GM13977 (cell line): ENCODE measurements around the gene LMNTD1.

Experiments
- DNase-seq: peaks from one replicate; pipeline ENCODE4 v3.0.0; 2012; ENCODE audit warnings: low spot score
- in situ Hi-C: fragments of 300-500 bp; cut with MboI; formaldehyde crosslinking; loops from one replicate; pipeline ENCODE4 v1.12.0; 2022; ENCODE audit warnings: low sequenced_read_pairs, low pct_unique_long_range_greater_than_20kb, mixed read lengths, inconsistent platforms; ENCODE audit not compliant: unreplicated experiment
- TF ChIP-seq, protein P1 (sequence below): IDR thresholded peaks from 2 replicates; pipeline ENCODE4 v1.5.1; 2012; ENCODE audit warnings: mild to moderate bottlenecking, control low read depth; ENCODE audit not compliant: insufficient read depth; ENCODE audit errors: extremely low read depth, missing control alignments

Gene LMNTD1

DNA sequence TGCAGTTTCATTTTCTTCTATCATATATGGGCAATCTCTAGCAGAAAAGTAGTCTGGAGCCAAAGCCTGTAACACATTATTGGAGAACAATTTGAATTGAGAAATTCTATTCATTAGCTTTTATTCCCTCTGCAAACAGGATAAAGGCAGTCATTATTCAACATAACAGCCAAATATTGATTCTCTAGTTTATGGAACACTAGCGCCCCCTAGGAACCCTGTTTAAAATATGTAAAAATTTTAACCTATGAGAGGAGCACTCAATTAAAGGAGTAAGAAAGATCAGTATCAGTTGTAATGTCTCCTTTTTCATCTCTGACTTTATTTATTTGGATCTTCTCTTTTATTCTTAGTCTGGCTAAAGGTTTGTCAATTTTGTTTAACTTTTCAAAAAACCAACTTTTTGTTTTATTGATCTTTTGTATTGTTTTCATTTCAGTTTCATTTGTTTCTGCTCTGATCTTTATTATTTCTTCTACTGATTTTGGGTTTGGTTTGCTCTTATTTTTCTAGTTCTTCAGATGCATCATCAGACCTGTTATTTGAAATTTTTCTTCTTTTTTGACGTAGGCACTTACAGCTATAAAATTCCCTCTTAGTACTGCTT is 4.8 kb upstream of the LMNTD1 start:
- in situ Hi-C loops: no loop called here
- TF ChIP-seq, protein P1, sequence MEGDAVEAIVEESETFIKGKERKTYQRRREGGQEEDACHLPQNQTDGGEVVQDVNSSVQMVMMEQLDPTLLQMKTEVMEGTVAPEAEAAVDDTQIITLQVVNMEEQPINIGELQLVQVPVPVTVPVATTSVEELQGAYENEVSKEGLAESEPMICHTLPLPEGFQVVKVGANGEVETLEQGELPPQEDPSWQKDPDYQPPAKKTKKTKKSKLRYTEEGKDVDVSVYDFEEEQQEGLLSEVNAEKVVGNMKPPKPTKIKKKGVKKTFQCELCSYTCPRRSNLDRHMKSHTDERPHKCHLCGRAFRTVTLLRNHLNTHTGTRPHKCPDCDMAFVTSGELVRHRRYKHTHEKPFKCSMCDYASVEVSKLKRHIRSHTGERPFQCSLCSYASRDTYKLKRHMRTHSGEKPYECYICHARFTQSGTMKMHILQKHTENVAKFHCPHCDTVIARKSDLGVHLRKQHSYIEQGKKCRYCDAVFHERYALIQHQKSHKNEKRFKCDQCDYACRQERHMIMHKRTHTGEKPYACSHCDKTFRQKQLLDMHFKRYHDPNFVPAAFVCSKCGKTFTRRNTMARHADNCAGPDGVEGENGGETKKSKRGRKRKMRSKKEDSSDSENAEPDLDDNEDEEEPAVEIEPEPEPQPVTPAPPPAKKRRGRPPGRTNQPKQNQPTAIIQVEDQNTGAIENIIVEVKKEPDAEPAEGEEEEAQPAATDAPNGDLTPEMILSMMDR: peak; percentile 33
- DNase-seq: peak; percentile 12

DNA sequence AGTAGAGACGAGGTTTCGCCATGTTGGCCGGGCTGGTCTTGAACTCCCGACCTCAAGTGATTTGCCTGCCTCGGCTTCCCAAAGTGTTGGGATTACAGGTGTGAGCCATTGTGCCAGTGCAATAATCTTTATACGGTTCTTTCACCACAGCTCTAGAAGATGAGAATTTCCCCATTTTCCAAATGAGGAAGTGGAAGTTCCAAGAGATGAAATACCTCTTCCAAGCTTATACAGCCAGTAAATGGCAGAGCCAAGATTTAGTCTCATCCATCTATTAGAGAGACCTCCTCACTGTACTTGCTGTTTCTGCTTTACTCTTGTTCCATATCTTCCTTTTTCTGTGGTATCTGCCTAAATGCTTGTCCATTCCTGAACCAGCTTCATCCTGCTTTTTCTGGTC is 3.1 kb upstream of the LMNTD1 start:
- in situ Hi-C loops: no loop called here
- TF ChIP-seq, protein P1: no peak
- no peak for DNase-seq

DNA sequence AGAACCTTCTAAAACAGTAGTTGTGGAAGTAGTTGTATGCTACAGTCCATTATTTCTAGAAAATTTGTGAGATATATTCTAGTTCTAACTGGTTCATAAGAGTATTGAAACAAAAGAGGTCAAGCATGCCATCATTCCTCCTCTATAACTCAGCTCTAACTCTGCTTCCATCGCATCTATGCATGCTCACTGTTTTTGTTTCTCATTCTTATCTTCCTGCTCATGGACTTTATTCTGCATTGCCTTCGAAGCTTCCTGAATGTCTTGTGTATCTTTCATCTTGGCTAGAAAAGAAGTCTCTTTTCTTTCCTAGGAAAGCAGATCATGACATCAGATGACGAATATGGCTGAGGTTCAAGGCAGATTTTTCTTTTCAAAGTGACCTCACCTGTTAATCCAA is 402 bp downstream of the LMNTD1 start:
- TF ChIP-seq, protein P1: no peak
- in situ Hi-C loops: no loop called here
- no peak for DNase-seq

DNA sequence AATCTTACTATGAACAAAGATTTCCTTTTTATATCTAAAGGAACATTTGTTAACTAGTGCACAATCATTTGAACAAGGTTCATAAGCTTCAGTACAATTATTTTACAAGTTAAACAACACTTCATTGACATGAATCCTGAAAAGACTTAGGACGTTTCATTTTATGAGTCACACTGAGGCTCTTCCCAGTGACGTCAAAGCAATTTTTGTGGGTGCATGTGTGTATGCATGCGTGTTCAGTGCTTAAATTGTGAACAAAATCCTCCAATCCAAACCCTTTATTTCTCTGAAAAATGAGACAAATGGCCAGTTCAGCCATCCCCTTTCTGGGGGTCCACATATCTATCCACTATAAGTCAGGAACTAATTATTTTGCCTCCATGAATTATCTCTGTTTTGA is 2.9 kb downstream of the LMNTD1 start:
- in situ Hi-C loops: no loop called here
- TF ChIP-seq, protein P1: no peak
- DNase-seq: no peak

DNA sequence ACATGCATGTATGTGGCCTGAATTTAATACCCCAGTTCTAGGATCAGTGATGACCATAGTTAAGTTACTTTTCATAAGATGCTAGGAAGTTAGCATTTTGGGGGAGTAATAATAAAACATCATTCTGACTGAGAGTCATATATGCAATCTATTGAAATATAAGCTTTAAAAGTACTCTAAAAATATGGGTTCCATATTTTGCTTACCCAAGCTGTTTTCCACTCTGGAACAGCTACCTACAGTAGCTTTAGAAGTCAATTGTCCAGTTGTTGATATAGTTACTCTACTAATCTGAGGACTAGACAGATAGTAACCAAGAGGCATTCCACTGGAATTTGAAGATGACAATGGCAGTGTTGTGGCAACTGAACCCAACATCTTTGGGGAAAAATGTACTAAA is 4.0 kb downstream of the LMNTD1 start:
- TF ChIP-seq, protein P1: no peak
- in situ Hi-C loops: no loop called here
- DNase-seq: no peak

DNA sequence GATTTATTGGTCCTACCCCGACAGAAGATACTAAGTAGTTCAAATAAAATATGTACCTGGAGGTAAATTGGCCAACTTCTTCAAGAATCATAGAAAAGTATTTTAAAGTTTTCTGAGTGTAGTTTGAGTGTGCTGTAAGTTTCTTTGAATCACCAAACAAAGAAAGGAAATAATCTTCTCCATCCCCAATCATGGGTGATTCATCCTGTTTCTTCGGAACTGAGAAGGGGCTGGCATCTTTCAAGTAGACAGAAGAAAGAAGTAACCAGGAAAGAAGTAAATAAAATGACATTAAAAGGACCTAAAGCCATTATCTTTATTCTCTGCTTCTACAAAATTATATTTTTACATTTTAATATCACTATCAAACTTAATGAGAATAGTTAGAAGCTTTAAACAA is 6.8 kb downstream of the LMNTD1 start:
- TF ChIP-seq, protein P1: no peak
- in situ Hi-C loops: no loop called here
- DNase-seq: no peak
